DMS79 (cell line): Measurements from ENCODE around the gene CACNA1A.

ENCODE experiments used
- DNase-seq: peaks from one replicate; lab custom pipeline; 2025; lab: John Stamatoyannopoulos, UW

The CACNA1A gene

GRCh38 chr19:13309864-13310263 is 196.4 kb downstream of the CACNA1A start:
- DNase-seq: no peak

DNA sequence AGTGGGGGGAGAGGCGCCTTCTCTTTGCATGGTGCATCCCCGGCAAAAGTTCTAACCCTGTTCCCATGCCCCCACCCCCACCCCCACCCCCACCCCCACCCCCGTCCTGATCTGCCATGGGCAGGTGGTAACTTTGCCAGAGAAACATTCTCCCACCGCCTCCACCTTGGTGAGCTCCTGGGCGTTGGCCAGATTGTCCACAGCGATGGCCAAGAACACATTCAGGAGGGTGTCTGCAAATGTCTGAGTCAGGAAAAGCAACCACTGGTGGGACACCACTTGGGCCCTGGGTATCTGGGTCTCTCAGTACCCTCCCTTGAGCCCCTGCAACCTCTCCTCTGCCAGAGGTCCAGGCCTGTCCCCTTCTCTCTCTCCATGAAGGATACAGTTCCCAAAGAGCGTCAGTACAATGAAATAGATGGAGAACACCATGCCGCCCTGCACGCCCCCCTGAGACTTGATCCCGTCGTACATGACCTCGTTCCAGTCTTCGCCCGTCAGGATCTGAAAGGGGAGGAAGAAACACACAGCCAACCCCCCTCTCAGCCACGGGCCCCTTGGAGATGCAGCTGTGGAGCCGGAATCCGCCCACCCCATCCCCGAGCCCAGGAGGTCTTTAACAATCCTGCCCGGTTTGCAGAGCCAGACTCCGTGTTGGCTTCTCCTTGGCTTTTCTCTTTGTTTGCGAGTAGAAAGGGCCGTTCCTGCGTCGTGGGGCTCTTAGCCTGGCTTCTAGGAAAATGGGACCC is 202.7 kb downstream of the CACNA1A start:
- no peak for DNase-seq

DNA sequence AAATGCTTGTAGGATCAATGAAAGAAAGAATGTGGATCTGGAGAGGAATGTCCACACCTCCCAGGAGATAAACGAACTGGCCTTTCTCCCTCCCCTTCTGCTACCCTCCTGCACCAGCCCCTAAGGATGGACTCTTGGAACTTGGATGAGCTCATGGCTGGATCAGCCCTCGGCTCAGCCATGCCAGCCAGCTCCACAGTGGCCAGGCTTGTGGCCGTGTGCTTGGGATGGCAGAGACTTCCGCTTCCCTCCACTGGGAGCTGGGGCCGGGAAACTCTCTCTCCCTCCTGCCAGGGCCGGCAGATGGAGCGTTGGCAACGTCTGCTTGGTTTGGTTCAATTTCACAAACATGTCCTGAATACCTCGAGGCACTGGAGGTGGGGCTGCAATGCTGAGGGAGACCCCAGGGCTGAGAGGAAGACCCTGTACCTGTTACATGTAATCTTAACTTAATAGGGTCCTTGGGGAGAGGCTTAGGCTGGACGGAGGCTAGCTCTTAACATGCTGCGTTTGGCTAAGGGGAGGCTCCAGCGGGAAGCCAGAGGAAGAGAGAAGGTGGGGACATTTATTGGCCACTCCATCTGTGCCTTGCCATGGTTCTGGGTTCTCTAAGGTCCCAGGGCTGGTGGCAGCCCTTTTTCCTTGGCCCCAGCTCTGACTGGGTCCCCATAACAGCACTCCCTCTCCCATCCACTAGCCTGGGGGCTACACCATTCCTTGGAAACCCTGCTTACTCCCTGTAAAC is 203.6 kb downstream of the CACNA1A start:
- DNase-seq: no peak

- no peak for DNase-seq
Observed at GRCh38 chr19:13301627-13302334, 204.5 kb downstream of the CACNA1A start.

- no peak for DNase-seq
Observed at GRCh38 chr19:13300421-13301030, 205.8 kb downstream of the CACNA1A start.

GRCh38 chr19:13299838-13300237 is 206.4 kb downstream of the CACNA1A start:
- DNase-seq: no peak

DNA sequence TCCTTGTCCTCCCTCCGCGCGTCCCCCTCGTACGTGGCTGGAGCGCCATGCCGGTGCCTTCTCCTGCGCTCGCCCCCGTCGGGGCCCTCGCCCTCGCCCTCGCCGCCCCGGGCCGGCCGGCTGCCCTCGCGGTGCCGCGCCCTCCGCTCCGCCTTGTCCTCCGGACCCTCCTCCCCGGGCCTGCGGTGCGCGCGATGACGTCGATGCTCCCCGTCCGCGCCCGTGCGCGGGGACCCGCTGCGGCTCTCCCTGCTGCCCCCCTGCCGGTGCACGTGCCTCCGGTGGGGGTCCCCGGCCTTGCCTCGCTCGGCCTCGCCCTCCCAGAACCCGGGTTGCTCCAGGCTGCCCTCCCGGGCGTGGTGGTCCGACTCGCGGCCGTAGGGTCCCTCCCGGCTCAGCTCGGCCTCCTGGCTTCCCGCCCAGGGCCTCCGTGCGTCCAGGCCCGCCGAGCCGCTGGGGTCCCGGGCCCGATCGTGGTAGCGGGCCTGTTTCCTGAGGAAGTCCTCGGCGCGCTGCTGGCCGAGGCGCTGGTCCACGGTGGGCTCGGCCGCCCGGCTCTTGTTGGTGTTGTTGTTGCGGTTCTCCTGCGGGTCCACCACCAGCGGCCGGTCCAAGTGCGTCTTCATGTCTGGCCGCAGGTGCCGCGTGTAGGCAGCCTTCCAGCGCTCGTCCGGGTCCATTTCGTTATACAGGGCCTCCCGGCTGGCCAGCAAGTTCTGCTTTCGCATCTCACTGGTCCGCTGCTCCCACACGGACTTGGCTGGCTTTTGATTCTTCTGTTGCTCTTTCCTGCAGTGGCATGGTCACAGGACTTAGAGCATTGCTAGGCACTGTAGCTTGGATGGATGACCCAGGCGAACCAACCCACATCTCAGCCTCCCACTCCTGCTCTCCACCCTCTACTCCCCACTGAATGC is 207.5 kb downstream of the CACNA1A start:
- no peak for DNase-seq

DNA sequence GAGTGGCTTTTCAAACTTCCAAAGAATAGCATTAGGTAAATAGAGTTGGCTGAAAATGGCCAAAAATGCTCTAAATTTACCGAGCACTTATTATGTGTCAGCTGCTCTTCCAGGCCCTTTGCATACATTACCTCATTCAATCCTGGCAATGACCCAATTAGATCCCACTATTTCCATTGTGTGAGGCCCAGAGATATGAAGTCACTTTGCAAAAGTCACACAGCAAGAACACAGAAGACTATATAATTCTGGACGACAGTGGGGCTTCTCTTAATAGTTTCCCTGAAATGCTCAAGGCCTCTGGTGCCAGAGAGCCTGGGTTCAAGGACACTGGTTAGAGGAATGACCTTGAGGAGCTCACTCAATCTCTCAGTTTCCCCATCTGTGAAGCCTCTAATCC is 209.3 kb downstream of the CACNA1A start:
- DNase-seq: no peak

GRCh38 chr19:13294812-13295567 is 211.3 kb downstream of the CACNA1A start:
- DNase-seq: no peak

- no peak for DNase-seq
Observed at GRCh38 chr19:13291913-13292312, 214.4 kb downstream of the CACNA1A start.

DNA sequence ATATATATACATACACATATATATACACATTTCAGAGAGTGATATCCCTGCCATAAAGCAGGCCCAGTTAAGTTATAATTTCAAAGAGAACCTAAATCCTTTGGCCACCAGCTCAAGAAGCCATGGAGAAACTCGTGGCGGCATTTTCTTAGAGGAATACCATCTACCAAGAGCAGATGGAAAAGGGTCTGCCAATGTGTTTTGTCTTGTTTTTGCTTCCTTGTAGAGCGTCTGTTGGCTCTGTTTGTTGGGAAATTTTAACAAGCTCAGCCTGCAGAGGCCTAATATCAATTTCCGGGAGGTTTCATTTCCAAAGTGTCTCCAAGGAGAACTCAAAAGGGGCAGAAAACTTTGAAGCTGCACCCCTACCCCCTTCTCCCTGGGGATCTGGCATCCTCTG is 215.5 kb downstream of the CACNA1A start:
- DNase-seq: no peak

- DNase-seq: no peak
Observed at GRCh38 chr19:13289295-13289694, 217.0 kb downstream of the CACNA1A start.

DNA sequence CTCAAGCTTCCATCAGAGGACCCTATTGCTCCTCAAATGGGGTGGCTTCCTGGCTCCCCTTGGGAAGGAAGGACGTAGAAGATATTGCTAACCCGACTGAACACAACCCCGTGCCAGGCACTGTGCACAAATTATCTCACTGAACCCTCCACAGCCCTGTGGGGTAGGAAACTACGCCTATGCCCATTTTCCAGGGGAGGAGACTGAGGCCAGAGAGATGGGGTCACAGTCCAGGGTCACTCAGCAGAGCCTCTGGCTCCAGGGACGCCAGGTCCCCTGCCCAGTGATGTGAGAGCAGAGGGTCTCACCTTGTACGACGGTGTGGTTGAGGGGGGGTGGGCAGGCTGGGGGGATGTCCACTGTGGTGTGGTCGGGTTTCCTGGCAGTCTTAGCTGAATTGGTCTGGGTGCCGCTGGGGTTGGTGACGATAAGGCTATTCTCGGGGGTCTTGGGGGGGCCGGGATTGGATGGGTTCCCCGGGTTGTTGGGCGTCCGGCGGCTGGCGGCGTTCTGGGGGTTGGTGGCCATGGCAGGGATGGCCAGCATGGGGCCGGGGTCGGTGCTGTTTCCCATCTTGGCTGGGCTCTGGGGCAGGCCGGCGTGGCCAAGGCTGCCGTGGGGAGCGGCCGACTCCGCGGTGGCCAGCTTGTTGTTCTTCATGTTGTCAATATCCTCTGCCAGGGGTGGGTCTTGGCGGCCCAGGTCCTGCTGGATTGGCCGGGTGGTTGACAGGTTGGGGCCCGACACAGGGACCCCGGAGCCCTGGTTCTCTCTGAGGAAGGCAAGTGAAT is 219.9 kb downstream of the CACNA1A start:
- no peak for DNase-seq

GRCh38 chr19:13284929-13285928 is 221.1 kb downstream of the CACNA1A start:
- DNase-seq: no peak

- no peak for DNase-seq
Observed at GRCh38 chr19:13283871-13284270, 222.4 kb downstream of the CACNA1A start.

DNA sequence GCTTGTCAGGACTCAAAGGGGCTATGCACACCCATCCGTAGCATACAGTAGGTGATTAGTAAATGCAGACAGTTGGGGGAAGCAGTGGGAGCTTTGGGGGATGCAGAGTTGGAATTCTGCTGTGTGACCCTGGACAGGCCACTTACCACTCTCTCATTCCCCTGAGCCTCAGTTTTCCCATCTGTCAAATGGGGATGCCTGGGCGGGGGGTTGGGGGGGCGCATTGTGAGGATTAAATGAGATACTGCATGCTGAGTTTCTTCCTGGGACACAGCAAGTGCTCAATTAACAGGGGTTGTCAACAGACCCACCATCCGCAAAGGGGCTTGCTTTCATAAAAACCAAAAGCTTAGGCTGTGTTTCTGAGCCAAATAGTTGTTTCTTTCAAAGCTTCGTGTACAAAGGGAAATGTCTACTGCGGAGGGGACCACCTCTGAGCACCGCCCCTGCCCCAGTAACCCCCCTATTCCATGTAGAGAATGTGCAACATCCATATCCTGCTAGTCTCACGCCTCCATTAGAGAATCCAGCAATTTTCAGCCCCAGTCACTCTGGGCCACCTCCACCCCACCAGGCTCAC is 223.7 kb downstream of the CACNA1A start:
- DNase-seq: no peak

DNA sequence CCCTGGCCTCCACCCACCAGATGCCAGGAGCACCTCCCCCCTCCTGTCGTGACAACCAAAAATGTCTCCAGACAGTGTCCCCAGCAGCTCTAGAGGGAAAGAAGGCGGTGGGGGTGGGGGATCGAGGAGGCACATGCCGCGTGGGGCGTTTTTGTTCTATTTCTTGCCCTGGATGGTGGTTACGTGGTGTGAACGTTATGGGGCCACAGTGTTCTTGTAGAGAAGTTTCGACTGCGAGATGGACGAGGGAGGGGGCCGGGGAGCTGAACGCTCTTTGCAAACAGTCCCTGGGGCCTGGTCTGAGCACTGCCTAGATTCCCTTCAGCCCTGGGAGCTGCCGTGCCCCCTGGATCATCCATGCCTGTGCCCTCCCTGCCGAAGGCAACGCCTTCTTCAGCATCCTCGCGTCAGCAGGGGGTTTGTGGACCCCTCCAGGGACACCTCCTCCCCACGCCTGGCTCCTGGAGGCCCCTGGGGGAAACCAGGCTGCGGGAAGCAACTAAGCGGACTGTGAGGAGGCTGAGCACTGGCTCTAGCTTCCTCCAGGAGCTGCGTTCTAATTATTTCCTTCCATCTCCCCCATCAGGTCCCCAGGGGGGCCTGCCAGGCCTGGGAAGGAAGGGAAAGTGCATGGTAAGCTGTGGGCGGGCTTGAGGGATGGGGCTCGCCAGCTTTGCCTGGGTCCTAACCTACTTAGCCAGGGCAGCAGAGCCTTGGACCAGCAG is 224.6 kb downstream of the CACNA1A start:
- no peak for DNase-seq
